HL-60 (cell line): ENCODE measurements around the gene CDNF.

Experiments used
- DNase-seq, 2 experiments: peaks; one replicate each; pipeline ENCODE4 v3.0.0-alpha.2; 2010 to 2020; ENCODE audit warnings: low read depth in 1 of 2, low spot score in 1 of 2
- H3K27ac ChIP-seq: fragments of 250-450 bp; sonication (Bioruptor Pico); replicated peaks from 2 replicates; pipeline ENCODE4 v1.5.1; 2020; ENCODE audit warnings: mild to moderate bottlenecking, moderate library complexity
- H3K27me3 ChIP-seq: fragments of 250-450 bp; sonication (Bioruptor Pico); 2 replicates; pipeline ENCODE4 v1.5.1; 2021; ENCODE audit warnings: mild to moderate bottlenecking, moderate library complexity; ENCODE audit not compliant: insufficient read depth, poor library complexity, severe bottlenecking
- H3K4me3 ChIP-seq: replicated peaks from 2 replicates; pipeline ENCODE4 v1.5.1; 2011; ENCODE audit warnings: mild to moderate bottlenecking, control low read depth, low read length; ENCODE audit not compliant: insufficient read depth
- GABPA ChIP-seq: IDR thresholded peaks from 2 replicates; pipeline ENCODE4 v1.6.1; 2012; ENCODE audit warnings: low read depth
- POLR2AphosphoS5 ChIP-seq: IDR thresholded peaks from 2 replicates; pipeline ENCODE4 v1.6.1; 2012; ENCODE audit warnings: low read depth
- SPI1 ChIP-seq: IDR thresholded peaks from 2 replicates; pipeline ENCODE4 v1.6.1; 2012; ENCODE audit warnings: low read depth, mild to moderate bottlenecking, borderline replicate concordance
- long read RNA-seq: library from polyadenylated mRNA; unstranded; transcript quantifications from one replicate; pipeline ENCODE4 v2.0.0, GENCODE V29; 2020
- TF ChIP-seq, protein P1 (sequence below): IDR thresholded peaks from 2 replicates; pipeline ENCODE4 v1.6.1; 2012; ENCODE audit warnings: low read depth; ENCODE audit not compliant: insufficient replicate concordance
- TF ChIP-seq, protein P2 (sequence below): IDR thresholded peaks from one replicate; pipeline ENCODE4 v1.5.1; 2011; ENCODE audit warnings: low read length, control low read depth, inconsistent platforms; ENCODE audit not compliant: insufficient read depth

The CDNF gene
- long read RNA-seq, transcript CDNF-203 (4 exons, 690 nt), result major isoform, 5 of 5 reads
- long read RNA-seq, partial matches to known transcripts, result 0 of 5 reads
- long read RNA-seq, other reads (novel, unspliced or antisense), result 0 of 5 reads

DNA sequence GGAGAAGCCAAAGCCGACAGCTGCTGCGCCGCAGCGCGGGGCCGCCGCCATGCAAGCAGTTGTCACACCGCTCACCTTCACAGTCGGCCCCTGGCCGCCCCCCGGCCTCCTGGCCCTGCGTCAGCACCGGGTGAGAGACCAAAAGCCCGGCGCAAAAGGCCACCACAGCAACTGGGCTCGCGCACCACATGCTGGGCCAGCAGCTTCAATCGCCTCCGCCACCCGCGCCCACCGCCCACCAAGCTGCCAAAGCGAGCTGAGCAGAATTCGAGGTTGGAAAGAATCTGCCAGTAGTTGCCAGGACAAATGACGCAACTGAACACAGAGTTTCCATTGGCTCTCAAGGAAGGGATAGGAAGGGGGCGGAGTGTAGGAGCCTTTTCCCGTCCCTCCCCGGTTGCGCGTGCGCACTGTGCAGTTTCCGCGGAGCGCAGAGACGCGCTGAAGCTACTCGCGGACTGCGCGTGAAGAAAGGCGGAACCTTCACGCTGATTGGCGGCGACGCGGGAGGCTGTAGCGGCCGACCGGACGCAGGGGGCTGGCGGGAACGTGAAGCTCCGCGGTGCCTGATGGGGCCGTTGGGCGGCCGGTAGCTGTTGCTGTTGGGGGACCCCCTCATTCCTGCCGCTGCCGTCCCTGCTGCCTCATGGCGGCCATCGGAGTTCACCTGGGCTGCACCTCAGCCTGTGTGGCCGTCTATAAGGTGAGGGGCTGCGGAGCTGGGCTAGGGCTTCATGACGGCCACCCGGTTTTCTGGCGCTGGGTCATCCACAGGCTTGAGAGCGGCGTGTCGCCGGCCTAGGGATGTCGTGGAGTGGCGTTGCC, at the start of gene CDNF, which contains the start of the genes HSPA14 and MSANTD7:
Gene CDNF, minus strand, starts transcription at position 281 of the 825 bp plus-strand sequence. Its CDS starts 91 bp downstream, at position 190.
Gene HSPA14, plus strand, starts transcription at position 550 of the 825 bp plus-strand sequence. Its CDS starts 97 bp downstream, at position 647.
Gene MSANTD7, plus strand, starts transcription at position 550 of the 825 bp plus-strand sequence. CDS start 3,979 bp downstream, outside the sequence.
- Histone ChIP-seq H3K27me3 (no peaks in the 10 kb centered on the region), H3K27ac (peak within 1 kb of the TSS; percentile 94), H3K4me3 (peak within 1 kb of the TSS; percentile 80)
- TF ChIP-seq, protein P1, sequence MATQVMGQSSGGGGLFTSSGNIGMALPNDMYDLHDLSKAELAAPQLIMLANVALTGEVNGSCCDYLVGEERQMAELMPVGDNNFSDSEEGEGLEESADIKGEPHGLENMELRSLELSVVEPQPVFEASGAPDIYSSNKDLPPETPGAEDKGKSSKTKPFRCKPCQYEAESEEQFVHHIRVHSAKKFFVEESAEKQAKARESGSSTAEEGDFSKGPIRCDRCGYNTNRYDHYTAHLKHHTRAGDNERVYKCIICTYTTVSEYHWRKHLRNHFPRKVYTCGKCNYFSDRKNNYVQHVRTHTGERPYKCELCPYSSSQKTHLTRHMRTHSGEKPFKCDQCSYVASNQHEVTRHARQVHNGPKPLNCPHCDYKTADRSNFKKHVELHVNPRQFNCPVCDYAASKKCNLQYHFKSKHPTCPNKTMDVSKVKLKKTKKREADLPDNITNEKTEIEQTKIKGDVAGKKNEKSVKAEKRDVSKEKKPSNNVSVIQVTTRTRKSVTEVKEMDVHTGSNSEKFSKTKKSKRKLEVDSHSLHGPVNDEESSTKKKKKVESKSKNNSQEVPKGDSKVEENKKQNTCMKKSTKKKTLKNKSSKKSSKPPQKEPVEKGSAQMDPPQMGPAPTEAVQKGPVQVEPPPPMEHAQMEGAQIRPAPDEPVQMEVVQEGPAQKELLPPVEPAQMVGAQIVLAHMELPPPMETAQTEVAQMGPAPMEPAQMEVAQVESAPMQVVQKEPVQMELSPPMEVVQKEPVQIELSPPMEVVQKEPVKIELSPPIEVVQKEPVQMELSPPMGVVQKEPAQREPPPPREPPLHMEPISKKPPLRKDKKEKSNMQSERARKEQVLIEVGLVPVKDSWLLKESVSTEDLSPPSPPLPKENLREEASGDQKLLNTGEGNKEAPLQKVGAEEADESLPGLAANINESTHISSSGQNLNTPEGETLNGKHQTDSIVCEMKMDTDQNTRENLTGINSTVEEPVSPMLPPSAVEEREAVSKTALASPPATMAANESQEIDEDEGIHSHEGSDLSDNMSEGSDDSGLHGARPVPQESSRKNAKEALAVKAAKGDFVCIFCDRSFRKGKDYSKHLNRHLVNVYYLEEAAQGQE, result no peak
- TF ChIP-seq SPI1 (no peak), GABPA (no peak), POLR2AphosphoS5 (peak; percentile 54; the same call in 1 of the 2 replicates)
- TF ChIP-seq, protein P2, sequence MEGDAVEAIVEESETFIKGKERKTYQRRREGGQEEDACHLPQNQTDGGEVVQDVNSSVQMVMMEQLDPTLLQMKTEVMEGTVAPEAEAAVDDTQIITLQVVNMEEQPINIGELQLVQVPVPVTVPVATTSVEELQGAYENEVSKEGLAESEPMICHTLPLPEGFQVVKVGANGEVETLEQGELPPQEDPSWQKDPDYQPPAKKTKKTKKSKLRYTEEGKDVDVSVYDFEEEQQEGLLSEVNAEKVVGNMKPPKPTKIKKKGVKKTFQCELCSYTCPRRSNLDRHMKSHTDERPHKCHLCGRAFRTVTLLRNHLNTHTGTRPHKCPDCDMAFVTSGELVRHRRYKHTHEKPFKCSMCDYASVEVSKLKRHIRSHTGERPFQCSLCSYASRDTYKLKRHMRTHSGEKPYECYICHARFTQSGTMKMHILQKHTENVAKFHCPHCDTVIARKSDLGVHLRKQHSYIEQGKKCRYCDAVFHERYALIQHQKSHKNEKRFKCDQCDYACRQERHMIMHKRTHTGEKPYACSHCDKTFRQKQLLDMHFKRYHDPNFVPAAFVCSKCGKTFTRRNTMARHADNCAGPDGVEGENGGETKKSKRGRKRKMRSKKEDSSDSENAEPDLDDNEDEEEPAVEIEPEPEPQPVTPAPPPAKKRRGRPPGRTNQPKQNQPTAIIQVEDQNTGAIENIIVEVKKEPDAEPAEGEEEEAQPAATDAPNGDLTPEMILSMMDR, result no peak
- peak; percentile 93 to 96 for DNase-seq

DNA sequence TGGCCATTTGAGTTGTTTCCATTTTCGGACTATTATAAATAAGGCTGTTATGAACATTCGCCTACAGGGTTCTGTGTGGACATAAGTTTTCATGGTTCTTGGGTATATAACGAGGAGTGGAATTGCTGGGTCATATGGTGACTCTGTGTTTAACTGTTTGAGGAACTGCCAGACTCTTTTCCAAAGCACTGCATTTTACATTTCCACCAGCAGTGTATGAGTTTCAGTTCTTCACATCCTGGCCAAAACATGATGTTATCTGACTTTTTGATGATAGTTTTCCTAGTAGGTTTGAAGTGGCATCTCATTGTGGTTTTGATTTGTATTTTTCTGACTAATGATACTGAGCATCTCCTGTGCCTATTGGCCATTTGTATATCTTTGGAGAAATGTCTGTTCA, 46.2 kb upstream of the CDNF start:
- DNase-seq, result no peak
- no peak overlapping the region for H3K27ac ChIP-seq
- no peaks in the 10 kb centered on the region for H3K27me3 ChIP-seq
- TF ChIP-seq, protein P2, result no peak
- TF ChIP-seq SPI1 (no peak), POLR2AphosphoS5 (no peak), GABPA (no peak)
- TF ChIP-seq, protein P1, result no peak
- H3K4me3 ChIP-seq, result no peak overlapping the region

DNA sequence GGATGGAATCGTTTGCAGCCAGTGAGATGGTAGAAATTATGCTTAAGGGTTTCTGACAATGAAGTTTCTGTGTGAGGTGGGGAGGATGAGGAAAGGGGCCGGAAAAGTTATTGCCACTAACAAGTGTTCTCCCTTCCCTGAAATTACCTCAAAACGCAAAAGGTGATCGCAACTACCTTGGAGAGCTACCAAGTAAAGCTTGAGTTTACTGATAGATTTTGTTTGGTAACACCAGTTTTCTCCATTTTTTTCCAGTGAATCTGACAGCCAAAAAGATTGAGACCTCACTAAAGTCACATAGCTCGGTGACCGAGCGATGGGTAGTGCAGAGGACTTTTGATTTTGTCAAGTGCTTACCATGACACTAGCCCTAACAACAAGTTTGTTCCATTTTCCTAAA, 42.4 kb upstream of the CDNF start:
- peak overlapping the region; percentile 69 for H3K4me3 ChIP-seq
- no peak overlapping the region for H3K27ac ChIP-seq
- DNase-seq, result no peak
- no peak for TF ChIP-seq GABPA
- TF ChIP-seq, protein P1, result peak; percentile 88
- no peaks in the 10 kb centered on the region for H3K27me3 ChIP-seq
